ENCODE measurements around the gene ADAM19. TPM values are rescaled to one million over a fixed set of nuclear protein-coding genes. Genes with fewer than 3 reads are reported as not detected.

ADAM19 gene
- total RNA-seq, 2 experiments from 2014 or later = 24.2 to 103 TPM

- no peaks in the 10 kb centered on the region for H3K79me2 ChIP-seq (ENCODE audit: insufficient read depth, low read depth, low read length)
- no peaks in the 10 kb centered on the region for H4K20me1 ChIP-seq (ENCODE audit: insufficient read depth, low read length)
- ChIA-PET POLR2A (interaction anchor here (0.5 to 0.7 kb wide), 2 partner anchors 22 to 419 kb away, joined by 3 read pairs; no protein-coding TSS in a partner anchor), CTCF (ENCODE audit: unreplicated experiment) (interaction anchor here (0.9 kb wide), 1 partner anchor 15 kb away, joined by 3 read pairs; no protein-coding TSS in a partner anchor)
- H3K4me2 ChIP-seq (ENCODE audit: low read length) = no peak overlapping the region
- no peak overlapping the region for H3K27ac ChIP-seq (ENCODE audit: low read depth, low read length, poor library complexity, severe bottlenecking)
- no peak overlapping the region for H3K4me3 ChIP-seq (ENCODE audit: low read depth, low read length, poor library complexity, severe bottlenecking)
- no TSS peak for BruUV-seq (replicated peaks)
- no peaks in the 10 kb centered on the region for H3K36me3 ChIP-seq (ENCODE audit: insufficient read depth, low read length)
- H3K9me3 ChIP-seq (ENCODE audit: low read length) = no peaks in the 10 kb centered on the region
- TF ChIP-seq CTCF (conservative IDR thresholded peaks at IDR 0.05; ENCODE audit: low read length) = no peak
- TF ChIP-seq EZH2phosphoT487 (IDR thresholded peaks at IDR 0.05; ENCODE audit: borderline replicate concordance, low read depth, low read length) = no peak
- no peaks in the 10 kb centered on the region for H3K4me1 ChIP-seq (ENCODE audit: insufficient read depth, low read length, poor library complexity, severe bottlenecking)
- H2AFZ ChIP-seq (ENCODE audit: low read length) = no peak overlapping the region
- no peak for DNase-seq (ENCODE audit: low spot score)
- H3K9me2 ChIP-seq (ENCODE audit: insufficient read depth, low read length) = no peaks in the 10 kb centered on the region
- intact Hi-C loops (cut with micrococcal nuclease; ENCODE audit: unreplicated experiment) = no loop called here
Measured at GRCh38 chr5:157447201-157447637, 128.4 kb downstream of the ADAM19 start.

- no peak for DNase-seq (ENCODE audit: low spot score)
- H3K79me2 ChIP-seq (ENCODE audit: insufficient read depth, low read depth, low read length) = no peaks in the 10 kb centered on the region
- H3K9me3 ChIP-seq (ENCODE audit: low read length) = no peaks in the 10 kb centered on the region
- TF ChIP-seq EZH2phosphoT487 (IDR thresholded peaks at IDR 0.05; ENCODE audit: borderline replicate concordance, low read depth, low read length) = no peak
- H3K4me2 ChIP-seq (ENCODE audit: low read length) = no peak overlapping the region
- intact Hi-C loops (cut with micrococcal nuclease; ENCODE audit: unreplicated experiment) = no loop called here
- no TSS peak for BruUV-seq (replicated peaks)
- H3K27ac ChIP-seq (ENCODE audit: low read depth, low read length, poor library complexity, severe bottlenecking) = no peak overlapping the region
- H3K4me3 ChIP-seq (ENCODE audit: low read depth, low read length, poor library complexity, severe bottlenecking) = no peak overlapping the region
- ChIA-PET POLR2A (interaction anchor here (0.6 to 0.9 kb wide), 6 partner anchors 13 to 1061 kb away, joined by 3 to 6 read pairs (median 4); no protein-coding TSS in a partner anchor), CTCF (ENCODE audit: unreplicated experiment) (interaction anchor here (0.6 to 0.9 kb wide), 2 partner anchors 14 to 479 kb away, joined by 3 read pairs; no protein-coding TSS in a partner anchor)
- no peaks in the 10 kb centered on the region for H4K20me1 ChIP-seq (ENCODE audit: insufficient read depth, low read length)
- no peaks in the 10 kb centered on the region for H3K36me3 ChIP-seq (ENCODE audit: insufficient read depth, low read length)
- no peaks in the 10 kb centered on the region for H3K9me2 ChIP-seq (ENCODE audit: insufficient read depth, low read length)
- H3K4me1 ChIP-seq (ENCODE audit: insufficient read depth, low read length, poor library complexity, severe bottlenecking) = no peaks in the 10 kb centered on the region
- H2AFZ ChIP-seq (ENCODE audit: low read length) = no peak overlapping the region
Measured at GRCh38 chr5:157446412-157446935, 129.1 kb downstream of the ADAM19 start.

DNA sequence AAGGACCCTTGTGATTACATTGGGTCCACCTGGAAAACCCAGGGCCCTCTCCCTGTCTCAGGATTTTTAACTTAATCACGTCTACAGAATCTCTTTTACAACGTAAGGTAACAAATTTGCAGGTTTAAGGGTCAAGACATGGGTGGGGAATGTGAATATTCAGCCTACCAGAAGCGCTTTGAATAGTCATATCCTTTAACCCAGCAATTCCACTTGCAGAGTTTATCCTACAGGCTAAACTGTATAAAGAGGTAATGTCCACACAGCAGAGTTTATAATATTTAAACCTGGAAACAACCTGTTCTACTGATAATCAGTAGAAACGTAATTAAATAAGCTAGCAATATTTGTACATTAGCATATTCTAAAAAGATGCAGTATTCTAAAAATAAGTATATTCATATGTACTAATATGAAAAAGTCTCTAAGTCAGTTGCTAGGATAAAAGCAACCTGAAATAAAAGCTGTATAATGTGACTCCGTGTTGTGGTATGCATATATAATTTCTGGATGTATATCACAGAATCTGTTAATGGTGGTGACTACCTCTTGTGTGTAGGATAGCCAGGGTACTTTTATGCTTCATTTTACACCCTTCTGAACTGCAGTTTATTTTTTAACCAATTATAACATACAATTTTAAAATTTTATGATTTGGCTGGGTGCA, 129.7 kb downstream of the ADAM19 start:
- no peaks in the 10 kb centered on the region for H3K79me2 ChIP-seq (ENCODE audit: insufficient read depth, low read depth, low read length)
- H3K9me3 ChIP-seq (ENCODE audit: low read length) = no peaks in the 10 kb centered on the region
- H3K4me3 ChIP-seq (ENCODE audit: low read depth, low read length, poor library complexity, severe bottlenecking) = no peak overlapping the region
- no peaks in the 10 kb centered on the region for H4K20me1 ChIP-seq (ENCODE audit: insufficient read depth, low read length)
- ChIA-PET POLR2A (interaction anchor here (0.6 to 0.9 kb wide), 4 partner anchors 13 to 450 kb away, joined by 3 to 6 read pairs (median 4); no protein-coding TSS in a partner anchor), CTCF (ENCODE audit: unreplicated experiment) (no interaction called here)
- TF ChIP-seq EZH2phosphoT487 (IDR thresholded peaks at IDR 0.05; ENCODE audit: borderline replicate concordance, low read depth, low read length) = no peak
- TF ChIP-seq CTCF (conservative IDR thresholded peaks at IDR 0.05; ENCODE audit: low read length) = no peak
- no peak overlapping the region for H3K27ac ChIP-seq (ENCODE audit: low read depth, low read length, poor library complexity, severe bottlenecking)
- no TSS peak for BruUV-seq (replicated peaks)
- intact Hi-C loops (cut with micrococcal nuclease; ENCODE audit: unreplicated experiment) = no loop called here
- H3K36me3 ChIP-seq (ENCODE audit: insufficient read depth, low read length) = no peaks in the 10 kb centered on the region
- no peaks in the 10 kb centered on the region for H3K9me2 ChIP-seq (ENCODE audit: insufficient read depth, low read length)
- no peak for DNase-seq (ENCODE audit: low spot score)
- H3K4me2 ChIP-seq (ENCODE audit: low read length) = no peak overlapping the region
- no peak overlapping the region for H2AFZ ChIP-seq (ENCODE audit: low read length)
- no peaks in the 10 kb centered on the region for H3K4me1 ChIP-seq (ENCODE audit: insufficient read depth, low read length, poor library complexity, severe bottlenecking)
